Heart right ventricle (tissue), 16 donors: ENCODE measurements around the gene SFSWAP. TPM values are rescaled to one million over a fixed set of nuclear protein-coding genes. Genes with fewer than 3 reads are reported as not detected.

Experiments
- ATAC-seq, 8 donors: fragments of 200-7000 bp; cut with Tn5 transposase; one replicate each; pipeline ENCODE4 v1.9.1; 2020; ENCODE audit warnings: mild to moderate bottlenecking in 8 of 8, moderate library complexity in 8 of 8, moderate number of reproducible peaks in 1 of 8
- DNase-seq, 2 donors: peaks; one replicate each; pipeline ENCODE4 v3.0.0-alpha.2; 2020
- H3K27ac ChIP-seq, 10 donors: fragments of 200-600 bp; sonication (generic) in 2 of 10; one replicate each; pipeline versions ENCODE4 v1.5.0 to v1.8.0; 2020 to 2022; ENCODE audit warnings: mild to moderate bottlenecking in 3 of 10
- H3K27me3 ChIP-seq, 7 donors: fragments of 200-600 bp; one replicate each; pipeline ENCODE4 v1.8.0; 2021 to 2022; ENCODE audit warnings: mild to moderate bottlenecking in 2 of 7
- H3K36me3 ChIP-seq, 9 donors: fragments of 200-600 bp; sonication (generic) in 1 of 9; one replicate each; pipeline versions ENCODE4 v1.5.0 to v1.8.0; 2020 to 2022; ENCODE audit warnings: mild to moderate bottlenecking in 2 of 9
- H3K4me1 ChIP-seq, 9 donors: fragments of 200-600 bp; sonication (generic) in 1 of 9; one replicate each; pipeline versions ENCODE4 v1.5.0 to v1.8.0; 2020 to 2022; ENCODE audit warnings: mild to moderate bottlenecking in 4 of 9
- H3K4me3 ChIP-seq, 10 donors: fragments of 200-600 bp; sonication (generic) in 2 of 10; one replicate each; pipeline versions ENCODE4 v1.5.0 to v1.8.0; 2020 to 2022; ENCODE audit warnings: mild to moderate bottlenecking in 7 of 10, moderate library complexity in 2 of 10
- H3K9me3 ChIP-seq, 11 donors: fragments of 200-600 bp in 10 of 11; sonication (generic) in 2 of 11; one replicate each; pipeline versions ENCODE4 v1.5.0 to v1.8.0; 2013 to 2022; ENCODE audit warnings: mild to moderate bottlenecking in 2 of 11, control low read depth in 1 of 11, moderate library complexity in 1 of 11
- WGBS, 2 donors: extraction: QIAGEN DNeasy Blood & Tissue Kit; methylation state at CpG; one replicate each; pipeline ENCODE4 v1.1.7; 2013; ENCODE audit warnings: inconsistent platforms in 1 of 2; 5-methylcytosine and 5-hydroxymethylcytosine counted together
- intact Hi-C, 10 donors: fragments of 100-400 bp; cut with DNase I; formaldehyde crosslinking; loops; one replicate each; pipeline versions ENCODE4 v1.11.1 to v1.14.2; 2022
- polyA plus RNA-seq, 2 donors: library from polyadenylated mRNA; stranded (reverse); fragments of 200-250 nt; gene quantifications; one replicate each; pipeline ENCODE4 v1.2.3, GENCODE V29; 2013
- total RNA-seq, 10 donors: library from RNA; stranded (reverse); fragmentation: NEBNext Ultra II Directional in 3 of 10; extraction: Animal tissue kit (Norgen Biotek cat#: 25700) in 3 of 10; gene quantifications; one replicate each; pipeline versions ENCODE4 v1.2.1 to v1.2.4, GENCODE V29; 2021 to 2023
- TF ChIP-seq, protein P1 (sequence below), 9 donors: fragments of 200-600 bp; sonication (generic) in 2 of 9; IDR thresholded peaks; one replicate each; pipeline versions ENCODE4 v1.5.0 to v1.8.0; 2021 to 2022; ENCODE audit warnings: antibody characterized with exemption in 9 of 9, mild to moderate bottlenecking in 5 of 9, moderate library complexity in 1 of 9
- donor health status: Arrhythmogenic right ventricular cardiomyopathy.
- donor health status: ischemic (EF 13 %, LVEDD 7.1; RV severe dilation, severe dysfunction).
- donor health status: healthy with polysubstance abuse.
- donor health status: DM: no; HTN: yes; CAD: no.
- donor health status: DM: no; HTN: no; CAD: no.
- donor health status: ischemic (EF 25% LVEDD 6.9; RV normal size, moderate dysfunction).
- donor health status: ischemic (EF 25% LVEDD 5.7; RV mildly dilated, moderate dysfunction).
- donor health status: healthy.
- donor health status: DM: yes; HTN: yes; CAD: no.
- donor health status: Ischemic cardiomyopathy.
- donor health status: ischemic (EF 35%, LVEDD 5.7; RV mildly dilated, moderate dysfunction).
- donor health status: nonischemic (EF 11% LVEDD 7.7; RV severe dilation, severe dysfunction).
- donor health status: DM: yes; HTN: yes; CAD: no.
- donor health status: PGD.
- donor health status: ischemic (EF 29% LVEDD 5.4; RV normal size, mild dysfunction).
- donor health status: nonischemic (EF 23%, LVEDD 6.1; RV moderate dilation, normal function).

Gene SFSWAP
- total and polyA plus RNA-seq, 12 donors, result 14.5 to 34.1 (median 19.6) TPM

DNA sequence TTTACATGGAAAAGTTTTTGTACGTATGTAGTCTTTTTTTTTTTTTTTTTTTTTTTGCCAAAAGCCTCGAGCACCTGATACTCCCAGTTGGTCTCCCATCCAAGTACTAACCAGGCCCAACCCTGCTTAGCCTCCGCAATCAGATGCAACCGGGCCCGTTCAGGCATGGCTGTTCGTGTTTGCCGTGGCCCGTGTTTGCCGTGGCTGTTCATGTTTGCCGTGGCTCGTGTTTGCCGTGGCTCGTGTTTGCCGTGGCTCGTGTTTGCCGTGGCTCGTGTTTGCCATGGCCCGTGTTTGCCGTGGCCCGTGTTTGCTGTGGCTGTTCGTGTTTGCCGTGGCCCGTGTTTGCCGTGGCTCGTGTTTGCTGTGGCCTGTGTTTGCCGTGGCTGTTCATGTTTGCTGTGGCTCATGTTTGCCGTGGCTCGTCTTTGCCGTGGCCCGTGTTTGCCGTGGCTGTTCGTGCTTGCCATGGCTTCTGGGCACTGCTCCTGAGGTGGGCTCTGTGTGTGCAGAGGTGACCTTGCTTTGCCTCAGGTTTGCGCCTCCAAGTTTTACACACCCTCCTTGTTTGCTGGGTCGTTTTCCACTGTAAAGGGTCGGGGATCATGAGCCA lies 90.5 kb downstream of the SFSWAP start:
- WGBS, 2 donors, result 79 to 83% methylated on average over 32 of the region's 35 CpGs
- Histone ChIP-seq H3K36me3 (peaks cover 0 to 62% (median 33%) of the 10 kb centered on the region in 9 donors), H3K9me3 (no peaks in the 10 kb centered on the region), H3K4me1 (peaks cover 0 to 12% (median 0%) of the 10 kb centered on the region in 9 donors), H3K27ac (no peak overlapping the region), H3K4me3 (no peak overlapping the region), H3K27me3 (no peaks in the 10 kb centered on the region)
- intact Hi-C loops, result no loop called here
- no peak for DNase-seq
- TF ChIP-seq, protein P1, sequence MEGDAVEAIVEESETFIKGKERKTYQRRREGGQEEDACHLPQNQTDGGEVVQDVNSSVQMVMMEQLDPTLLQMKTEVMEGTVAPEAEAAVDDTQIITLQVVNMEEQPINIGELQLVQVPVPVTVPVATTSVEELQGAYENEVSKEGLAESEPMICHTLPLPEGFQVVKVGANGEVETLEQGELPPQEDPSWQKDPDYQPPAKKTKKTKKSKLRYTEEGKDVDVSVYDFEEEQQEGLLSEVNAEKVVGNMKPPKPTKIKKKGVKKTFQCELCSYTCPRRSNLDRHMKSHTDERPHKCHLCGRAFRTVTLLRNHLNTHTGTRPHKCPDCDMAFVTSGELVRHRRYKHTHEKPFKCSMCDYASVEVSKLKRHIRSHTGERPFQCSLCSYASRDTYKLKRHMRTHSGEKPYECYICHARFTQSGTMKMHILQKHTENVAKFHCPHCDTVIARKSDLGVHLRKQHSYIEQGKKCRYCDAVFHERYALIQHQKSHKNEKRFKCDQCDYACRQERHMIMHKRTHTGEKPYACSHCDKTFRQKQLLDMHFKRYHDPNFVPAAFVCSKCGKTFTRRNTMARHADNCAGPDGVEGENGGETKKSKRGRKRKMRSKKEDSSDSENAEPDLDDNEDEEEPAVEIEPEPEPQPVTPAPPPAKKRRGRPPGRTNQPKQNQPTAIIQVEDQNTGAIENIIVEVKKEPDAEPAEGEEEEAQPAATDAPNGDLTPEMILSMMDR (IDR thresholded peaks at IDR 0.05), result no peak
- ATAC-seq, result no peak

DNA sequence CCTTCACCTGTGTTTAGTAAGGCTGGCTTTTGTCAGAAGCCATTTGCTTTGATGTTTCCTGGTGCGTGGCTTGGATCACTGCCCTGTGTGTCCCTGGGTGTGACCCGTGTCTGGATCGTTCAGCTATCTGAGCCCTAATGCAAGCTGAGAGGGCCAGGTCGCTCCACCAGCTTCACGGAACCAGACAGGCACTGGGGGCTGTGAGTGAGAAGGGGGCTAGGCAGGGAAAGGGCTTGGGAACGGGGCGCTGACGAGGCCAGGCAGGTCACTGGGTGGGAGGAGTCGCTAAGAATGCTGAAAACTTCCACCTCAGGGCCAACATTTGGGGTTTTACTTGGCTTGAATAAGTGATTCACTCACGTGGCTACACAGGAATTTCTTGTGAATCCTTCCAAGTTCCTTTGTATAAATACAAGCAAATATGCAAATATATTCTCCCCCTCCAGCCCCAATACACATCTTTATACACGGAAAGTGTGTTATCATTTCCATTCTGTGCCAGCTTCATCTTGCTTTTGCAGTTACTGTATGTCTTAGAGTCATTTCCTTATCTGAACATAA lies 93.2 kb downstream of the SFSWAP start:
- TF ChIP-seq, protein P1 (IDR thresholded peaks at IDR 0.05), result no peak
- no peaks in the 10 kb centered on the region for H3K9me3 ChIP-seq
- H3K27me3 ChIP-seq, result no peaks in the 10 kb centered on the region
- ATAC-seq, result no peak
- H3K4me3 ChIP-seq, result no peak overlapping the region
- intact Hi-C loops, result no loop called here
- peaks cover 0 to 12% (median 0%) of the 10 kb centered on the region in 9 donors for H3K4me1 ChIP-seq
- no peak for DNase-seq
- H3K27ac ChIP-seq, result peak overlapping the region in 1 of 10 donors; percentile 18
- H3K36me3 ChIP-seq, result peaks cover 0 to 36% (median 16%) of the 10 kb centered on the region in 9 donors
- 37 to 43% methylated on average over 11 of the region's 11 CpGs for WGBS, 2 donors

- WGBS, 2 donors, result 73 to 84% methylated on average over 5 of the region's 5 CpGs
- H3K36me3 ChIP-seq, result peaks cover 0 to 22% (median 7%) of the 10 kb centered on the region in 9 donors
- no peaks in the 10 kb centered on the region for H3K9me3 ChIP-seq
- H3K27ac ChIP-seq, result no peak overlapping the region
- DNase-seq, result no peak
- ATAC-seq, result no peak
- peaks cover 0 to 12% (median 0%) of the 10 kb centered on the region in 9 donors for H3K4me1 ChIP-seq
- TF ChIP-seq, protein P1 (IDR thresholded peaks at IDR 0.05), result no peak
- H3K27me3 ChIP-seq, result no peaks in the 10 kb centered on the region
- intact Hi-C loops, result no loop called here
- H3K4me3 ChIP-seq, result no peak overlapping the region
Observed at GRCh38 chr12:131805421-131805820, 94.5 kb downstream of the SFSWAP start.

GRCh38 chr12:131806674-131807073 lies 95.8 kb downstream of the SFSWAP start:
- Histone ChIP-seq H3K9me3 (no peaks in the 10 kb centered on the region), H3K36me3 (peaks cover 0 to 14% (median 7%) of the 10 kb centered on the region in 9 donors), H3K27me3 (peaks cover 0 to 3% (median 0%) of the 10 kb centered on the region in 7 donors), H3K4me1 (peaks cover 0 to 12% (median 0%) of the 10 kb centered on the region in 9 donors), H3K4me3 (no peak overlapping the region), H3K27ac (no peak overlapping the region)
- no peak for ATAC-seq
- intact Hi-C loops, result no loop called here
- 81 to 82% methylated on average over 7 of the region's 7 CpGs for WGBS, 2 donors
- TF ChIP-seq, protein P1 (IDR thresholded peaks at IDR 0.05), result no peak
- DNase-seq, result no peak
